Breast epithelium (tissue), 3 donors: ENCODE results near the gene RGS7.
"Not testable (repeated sequence)": the region's sequence is repeated elsewhere in the genome, so short reads cannot be mapped to it uniquely, and the experiment has no call there.

Experiments
- POLR2A ChIP-seq: fragments of 450-650 bp; IDR thresholded peaks from one replicate; pipeline ENCODE4 v1.6.1; 2016; ENCODE audit warnings: antibody characterized with exemption, mild to moderate bottlenecking, moderate library complexity
- POLR2AphosphoS5 ChIP-seq, 3 donors: sonication (generic); formaldehyde crosslinking; IDR thresholded peaks; one replicate each; pipeline ENCODE4 v1.6.1; 2017; ENCODE audit warnings: antibody characterized with exemption in 3 of 3
- TF ChIP-seq, protein P1 (sequence below), 3 donors: fragments of 450-650 bp; IDR thresholded peaks; one replicate each; pipeline ENCODE4 v1.5.1; 2016 to 2017; ENCODE audit warnings: antibody characterized with exemption in 3 of 3, mild to moderate bottlenecking in 3 of 3, moderate library complexity in 3 of 3

DNA sequence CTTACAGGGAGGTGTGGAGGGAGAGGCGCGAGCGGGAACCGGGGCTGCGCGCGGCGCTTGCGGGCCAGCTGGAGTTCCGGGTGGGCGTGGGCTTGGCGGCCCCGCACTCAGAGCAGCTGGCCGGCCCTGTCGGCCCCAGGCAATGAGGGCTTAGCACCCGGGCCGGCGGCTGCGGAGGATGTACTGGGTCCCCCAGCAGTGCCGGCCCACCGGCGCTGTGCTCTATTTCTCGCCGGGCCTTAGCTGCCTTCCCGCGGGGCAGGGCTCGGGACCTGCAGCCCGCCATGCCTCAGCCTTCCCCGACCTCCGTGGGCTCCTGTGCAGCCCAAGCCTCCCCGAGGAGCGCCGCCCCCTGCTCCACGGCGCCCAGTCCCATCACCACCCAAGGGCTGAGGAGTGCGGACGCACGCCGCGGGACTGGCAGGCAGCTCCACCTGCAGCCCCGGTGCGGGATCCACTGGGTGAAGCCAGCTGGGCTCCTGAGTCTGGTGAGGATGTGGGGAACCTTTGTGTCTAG lies 594.5 kb downstream of the RGS7 start:
- TF ChIP-seq, protein P1, sequence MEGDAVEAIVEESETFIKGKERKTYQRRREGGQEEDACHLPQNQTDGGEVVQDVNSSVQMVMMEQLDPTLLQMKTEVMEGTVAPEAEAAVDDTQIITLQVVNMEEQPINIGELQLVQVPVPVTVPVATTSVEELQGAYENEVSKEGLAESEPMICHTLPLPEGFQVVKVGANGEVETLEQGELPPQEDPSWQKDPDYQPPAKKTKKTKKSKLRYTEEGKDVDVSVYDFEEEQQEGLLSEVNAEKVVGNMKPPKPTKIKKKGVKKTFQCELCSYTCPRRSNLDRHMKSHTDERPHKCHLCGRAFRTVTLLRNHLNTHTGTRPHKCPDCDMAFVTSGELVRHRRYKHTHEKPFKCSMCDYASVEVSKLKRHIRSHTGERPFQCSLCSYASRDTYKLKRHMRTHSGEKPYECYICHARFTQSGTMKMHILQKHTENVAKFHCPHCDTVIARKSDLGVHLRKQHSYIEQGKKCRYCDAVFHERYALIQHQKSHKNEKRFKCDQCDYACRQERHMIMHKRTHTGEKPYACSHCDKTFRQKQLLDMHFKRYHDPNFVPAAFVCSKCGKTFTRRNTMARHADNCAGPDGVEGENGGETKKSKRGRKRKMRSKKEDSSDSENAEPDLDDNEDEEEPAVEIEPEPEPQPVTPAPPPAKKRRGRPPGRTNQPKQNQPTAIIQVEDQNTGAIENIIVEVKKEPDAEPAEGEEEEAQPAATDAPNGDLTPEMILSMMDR (IDR thresholded peaks at IDR 0.05): not testable (repeated sequence)
- not testable (repeated sequence) for TF ChIP-seq POLR2A; POLR2AphosphoS5 (IDR thresholded peaks at IDR 0.05)
